A673 (cell line): ENCODE data around the gene UVRAG. TPM values are rescaled to one million over a fixed set of nuclear protein-coding genes. Genes with fewer than 3 reads are reported as not detected.

ENCODE experiments used
- BruUV-seq: library from RNA; stranded (reverse); fragments of 400-500 nt; replicated peaks from 2 replicates; lab custom pipeline; 2021; lab: Mats Ljungman, UMichigan
- CTCF ChIA-PET: fragments of 300-600 bp; sonication (Branson Sonifier 250); formaldehyde crosslinking; loops from one replicate; lab custom pipeline; 2022; ENCODE audit warnings: antibody characterized with exemption; lab: Charles Lee
- POLR2A ChIA-PET: fragments of 300-600 bp; sonication (Branson Sonifier 250); formaldehyde crosslinking; loops from one replicate; lab custom pipeline; 2022; ENCODE audit warnings: antibody characterized with exemption; ENCODE audit not compliant: low non-redundant PET; lab: Charles Lee
- DNase-seq: peaks from one replicate; pipeline ENCODE4 v3.0.0-alpha.2; 2015; ENCODE audit warnings: low spot score
- H3K27ac ChIP-seq: fragments of 200-600 bp; sonication (generic); 2 replicates; pipeline ENCODE4 v1.5.1; 2016; ENCODE audit warnings: mixed run types, low read depth, mild to moderate bottlenecking, mixed read lengths, antibody characterized with exemption, low read length; ENCODE audit not compliant: poor library complexity, severe bottlenecking
- H3K27me3 ChIP-seq: fragments of 200-600 bp; sonication (generic); replicated peaks from 2 replicates; pipeline ENCODE4 v1.6.1; 2017; ENCODE audit warnings: mixed run types, low read depth, mild to moderate bottlenecking, mixed read lengths, antibody characterized with exemption, low read length; ENCODE audit not compliant: insufficient read depth, poor library complexity
- H3K36me3 ChIP-seq: fragments of 200-600 bp; sonication (generic); 2 replicates; pipeline ENCODE4 v1.6.1; 2016; ENCODE audit warnings: mixed run types, mild to moderate bottlenecking, mixed read lengths, antibody characterized with exemption, low read length; ENCODE audit not compliant: insufficient read depth, poor library complexity, severe bottlenecking
- H3K4me1 ChIP-seq: fragments of 200-600 bp; sonication (generic); 2 replicates; pipeline ENCODE4 v1.6.1; 2017; ENCODE audit warnings: mixed run types, mild to moderate bottlenecking, mixed read lengths, antibody characterized with exemption, low read length; ENCODE audit not compliant: insufficient read depth, poor library complexity, severe bottlenecking
- H3K4me3 ChIP-seq: fragments of 200-600 bp; sonication (generic); 2 replicates; pipeline ENCODE4 v1.5.1; 2016; ENCODE audit warnings: low read depth, mixed run types, mild to moderate bottlenecking, mixed read lengths, low read length; ENCODE audit not compliant: poor library complexity, severe bottlenecking
- H3K9me3 ChIP-seq: fragments of 200-600 bp; sonication (generic); 2 replicates; pipeline ENCODE4 v1.6.1; 2016; ENCODE audit warnings: mixed run types, low read depth, mild to moderate bottlenecking, mixed read lengths, antibody characterized with exemption, low read length; ENCODE audit not compliant: poor library complexity, severe bottlenecking
- EZH2 ChIP-seq: fragments of 200-600 bp; sonication (generic); IDR thresholded peaks from 2 replicates; pipeline ENCODE4 v1.6.1; 2017; ENCODE audit warnings: borderline replicate concordance, low read depth, mild to moderate bottlenecking, mixed read lengths, antibody characterized with exemption, low read length; ENCODE audit not compliant: poor library complexity, severe bottlenecking
- intact Hi-C: fragments of 100-400 bp; cut with micrococcal nuclease; formaldehyde crosslinking; loops from one replicate; pipeline ENCODE4 v1.10.0; 2022; ENCODE audit not compliant: unreplicated experiment
- total RNA-seq: library from RNA; stranded (reverse); gene quantifications from 2 replicates; pipeline ENCODE4 v1.2.3, GENCODE V29; 2021
- TF ChIP-seq, protein P1 (sequence below): fragments of 300-800, 200-600 bp; sonication (generic); conservative IDR thresholded peaks from 2 replicates; pipeline ENCODE4 v1.5.1; 2017; ENCODE audit warnings: low read depth, mild to moderate bottlenecking, antibody characterized with exemption, low read length, moderate library complexity, mixed read lengths

The UVRAG gene
- total RNA-seq, 1 experiment from 2014 or later = 21.1 TPM

DNA sequence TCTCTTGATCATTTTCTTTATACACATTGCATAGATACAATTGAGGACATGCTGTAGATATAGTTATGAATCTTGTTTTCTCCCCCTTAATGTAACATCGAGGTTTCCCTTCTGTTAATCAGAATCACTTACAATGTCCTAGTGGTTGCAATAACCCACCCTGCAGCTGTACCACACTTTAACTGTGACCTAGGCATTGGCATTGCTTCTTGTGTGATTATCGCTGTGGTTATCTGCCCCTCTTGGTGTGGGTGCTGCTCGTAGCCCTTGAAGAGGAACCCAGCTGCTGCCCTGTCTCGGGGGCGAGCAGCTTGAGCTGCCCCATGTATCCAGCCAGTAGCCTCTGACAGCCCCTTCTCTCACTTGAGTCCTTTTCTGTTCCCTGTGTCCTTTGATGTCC is 44.9 kb upstream of the UVRAG start:
- intact Hi-C loops = no loop called here
- BruUV-seq = TSS peak; percentile 57
- TF ChIP-seq, protein P1, sequence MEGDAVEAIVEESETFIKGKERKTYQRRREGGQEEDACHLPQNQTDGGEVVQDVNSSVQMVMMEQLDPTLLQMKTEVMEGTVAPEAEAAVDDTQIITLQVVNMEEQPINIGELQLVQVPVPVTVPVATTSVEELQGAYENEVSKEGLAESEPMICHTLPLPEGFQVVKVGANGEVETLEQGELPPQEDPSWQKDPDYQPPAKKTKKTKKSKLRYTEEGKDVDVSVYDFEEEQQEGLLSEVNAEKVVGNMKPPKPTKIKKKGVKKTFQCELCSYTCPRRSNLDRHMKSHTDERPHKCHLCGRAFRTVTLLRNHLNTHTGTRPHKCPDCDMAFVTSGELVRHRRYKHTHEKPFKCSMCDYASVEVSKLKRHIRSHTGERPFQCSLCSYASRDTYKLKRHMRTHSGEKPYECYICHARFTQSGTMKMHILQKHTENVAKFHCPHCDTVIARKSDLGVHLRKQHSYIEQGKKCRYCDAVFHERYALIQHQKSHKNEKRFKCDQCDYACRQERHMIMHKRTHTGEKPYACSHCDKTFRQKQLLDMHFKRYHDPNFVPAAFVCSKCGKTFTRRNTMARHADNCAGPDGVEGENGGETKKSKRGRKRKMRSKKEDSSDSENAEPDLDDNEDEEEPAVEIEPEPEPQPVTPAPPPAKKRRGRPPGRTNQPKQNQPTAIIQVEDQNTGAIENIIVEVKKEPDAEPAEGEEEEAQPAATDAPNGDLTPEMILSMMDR = no peak
- no peak for TF ChIP-seq EZH2
- DNase-seq = no peak
- Histone ChIP-seq H3K9me3 (no peaks in the 10 kb centered on the region), H3K4me3 (no peak overlapping the region), H3K4me1 (peaks cover 17% of the 10 kb centered on the region), H3K36me3 (no peaks in the 10 kb centered on the region), H3K27me3 (no peaks in the 10 kb centered on the region), H3K27ac (no peak overlapping the region)
- POLR2A ChIA-PET = no interaction called here
- CTCF ChIA-PET = no interaction called here

DNA sequence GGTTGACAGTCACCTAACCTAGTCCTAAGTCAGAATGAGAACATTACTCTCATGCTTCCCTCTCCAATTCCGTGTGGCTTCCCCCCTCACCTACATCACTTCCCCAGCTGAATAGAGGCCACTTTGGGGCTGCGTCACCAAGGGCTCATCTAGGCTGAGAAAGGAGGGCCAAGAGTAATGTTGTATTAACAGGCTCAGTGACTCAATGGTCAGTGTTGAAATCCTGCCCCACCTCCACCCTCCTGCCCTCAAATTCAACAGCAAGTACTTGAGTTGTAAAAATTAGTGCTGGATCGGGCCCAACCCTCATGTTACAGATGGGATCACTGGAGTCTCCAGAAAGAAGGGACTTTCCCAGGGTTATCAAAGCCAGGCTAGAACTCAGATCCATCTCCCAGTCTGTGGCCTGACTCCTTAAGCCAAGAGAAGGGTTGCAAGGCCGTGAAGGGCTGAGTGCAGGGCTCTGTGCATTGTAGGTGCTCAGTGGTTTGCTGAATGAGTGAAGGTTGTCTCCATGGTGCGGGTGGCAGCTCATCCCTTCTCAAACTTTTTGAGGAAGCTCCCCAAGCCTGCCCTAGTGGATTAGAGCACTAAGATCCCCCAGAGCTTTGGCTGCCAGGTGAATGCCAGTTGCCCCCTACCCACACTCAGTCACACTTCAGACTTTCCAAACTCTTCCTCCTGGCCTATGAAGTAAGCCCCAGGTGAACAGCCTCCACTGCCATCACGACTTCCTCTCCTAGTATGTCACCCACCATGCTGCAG is 43.2 kb upstream of the UVRAG start:
- DNase-seq = no peak
- no TSS peak for BruUV-seq
- Histone ChIP-seq H3K27me3 (no peaks in the 10 kb centered on the region), H3K27ac (no peak overlapping the region), H3K36me3 (no peaks in the 10 kb centered on the region), H3K4me3 (no peak overlapping the region), H3K4me1 (peaks cover 17% of the 10 kb centered on the region), H3K9me3 (no peaks in the 10 kb centered on the region)
- POLR2A ChIA-PET = no interaction called here
- CTCF ChIA-PET = no interaction called here
- intact Hi-C loops = no loop called here
- TF ChIP-seq EZH2 = no peak
- TF ChIP-seq, protein P1 = no peak

DNA sequence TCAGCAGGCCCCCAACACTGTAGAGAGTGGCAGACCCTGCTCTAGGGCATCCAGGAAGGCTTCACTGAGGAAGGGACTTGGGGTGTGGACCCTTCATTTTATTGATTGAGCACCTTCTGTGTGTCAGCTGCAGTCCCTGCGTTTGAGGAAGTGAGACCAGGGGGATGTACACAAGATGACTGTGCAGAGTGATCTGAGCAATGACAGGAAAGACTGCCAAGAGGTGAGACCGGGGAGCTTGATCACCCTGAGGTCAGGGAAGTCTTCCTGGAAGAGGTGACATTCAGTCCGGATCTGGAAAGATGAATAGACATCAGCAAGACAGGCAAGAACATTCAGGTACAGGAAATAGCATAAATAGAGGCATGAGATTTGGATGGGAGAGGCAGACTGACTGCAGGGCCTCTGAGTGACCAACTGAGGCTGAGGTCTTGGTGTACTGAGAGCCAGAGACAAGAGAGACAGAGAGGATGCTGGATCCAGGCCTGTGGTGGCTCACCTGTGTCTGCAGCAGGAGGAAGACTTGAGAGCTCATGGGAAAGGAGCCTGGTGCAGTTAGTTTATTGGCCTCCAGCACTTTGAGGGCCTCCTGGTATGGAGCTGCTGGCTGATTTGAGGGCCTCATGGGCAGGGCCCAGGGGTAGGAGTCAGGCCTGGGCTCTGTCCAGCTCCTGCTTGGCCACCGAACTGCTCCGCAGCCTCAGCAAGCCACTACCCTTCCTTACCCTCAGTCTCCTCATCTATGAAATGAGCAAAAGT is 41.2 kb upstream of the UVRAG start:
- H3K36me3 ChIP-seq = no peaks in the 10 kb centered on the region
- POLR2A ChIA-PET = no interaction called here
- CTCF ChIA-PET = no interaction called here

More for the DNA sequence above, 41.2 kb upstream of the UVRAG start:
- BruUV-seq = no TSS peak
- no peak for DNase-seq
- intact Hi-C loops = no loop called here
- Histone ChIP-seq H3K27me3 (no peaks in the 10 kb centered on the region), H3K4me1 (peaks cover 8% of the 10 kb centered on the region), H3K4me3 (no peak overlapping the region), H3K9me3 (no peaks in the 10 kb centered on the region), H3K27ac (no peak overlapping the region)
- TF ChIP-seq EZH2 = no peak
- TF ChIP-seq, protein P1 = no peak
